Activated CD8-positive, alpha-beta memory T cell treated with anti-CD3 and anti-CD28 coated beads, Interleukin-2, amount 10 ng/mL, durations not matched to agents 7 days and 5 days (primary cell): ENCODE results near the gene KRTAP10-2. TPM values are rescaled to one million over a fixed set of nuclear protein-coding genes. Genes with fewer than 3 reads are reported as not detected.
"Not testable (repeated sequence)": the region's sequence is repeated elsewhere in the genome, so short reads cannot be mapped to it uniquely, and the experiment has no call there.

Experiments used
- ATAC-seq: fragments of 150-1000 bp; cut with Tn5 transposase; one replicate; pipeline ENCODE4 v1.10.0; 2021; ENCODE audit warnings: moderate library complexity
- CTCF ChIA-PET: fragments of 350-600 bp; sonication (Branson Sonifier 250); formaldehyde crosslinking; loops from one replicate; lab custom pipeline; 2021; ENCODE audit warnings: antibody characterized with exemption; lab: Charles Lee
- DNase-seq: peaks from one replicate; pipeline ENCODE4 v3.0.0-alpha.2; 2020
- H3K27ac Mint-ChIP-seq: one replicate; pipeline ENCODE4 v1.8.0; 2021; ENCODE audit warnings: mild to moderate bottlenecking, mixed read lengths
- H3K27me3 Mint-ChIP-seq: one replicate; pipeline ENCODE4 v1.8.0; 2021; ENCODE audit warnings: mixed read lengths
- H3K36me3 Mint-ChIP-seq: one replicate; pipeline ENCODE4 v1.8.0; 2021; ENCODE audit warnings: mild to moderate bottlenecking, mixed read lengths
- H3K4me1 Mint-ChIP-seq: one replicate; pipeline ENCODE4 v1.8.0; 2021; ENCODE audit warnings: mixed read lengths
- H3K4me3 Mint-ChIP-seq: one replicate; pipeline ENCODE4 v1.8.0; 2021; ENCODE audit warnings: mild to moderate bottlenecking, moderate library complexity, mixed read lengths
- H3K9me3 Mint-ChIP-seq: one replicate; pipeline ENCODE4 v1.8.0; 2022; ENCODE audit warnings: low read depth, mixed read lengths
- total RNA-seq, 2 experiments: library from RNA; stranded (reverse); gene quantifications; one replicate each; pipeline ENCODE4 v1.2.3, GENCODE V29; 2021

KRTAP10-2 gene
- total RNA-seq, 2 experiments from 2014 or later = not detected

- Mint-ChIP-seq H3K27me3 (no peaks in the 10 kb centered on the region), H3K36me3 (peaks cover 3% of the 10 kb centered on the region), H3K9me3 (no peaks in the 10 kb centered on the region), H3K27ac (no peak overlapping the region), H3K4me1 (peaks cover 12% of the 10 kb centered on the region), H3K4me3 (no peak overlapping the region)
- CTCF ChIA-PET = no interaction called here
- ATAC-seq = no peak
- DNase-seq = peak; percentile 31
Observed at GRCh38 chr21:44568261-44568660, 17.0 kb upstream of the KRTAP10-2 start.

- H3K36me3 Mint-ChIP-seq = peaks cover 4% of the 10 kb centered on the region
- H3K27ac Mint-ChIP-seq = no peak overlapping the region
- H3K4me3 Mint-ChIP-seq = no peak overlapping the region
- no peaks in the 10 kb centered on the region for H3K9me3 Mint-ChIP-seq
- CTCF ChIA-PET = no interaction called here
- no peak for ATAC-seq
- peaks cover 12% of the 10 kb centered on the region for H3K4me1 Mint-ChIP-seq
- no peak for DNase-seq
- peaks cover under 1% of the 10 kb centered on the region for H3K27me3 Mint-ChIP-seq
Observed at GRCh38 chr21:44567481-44568171, 16.3 kb upstream of the KRTAP10-2 start.

DNA sequence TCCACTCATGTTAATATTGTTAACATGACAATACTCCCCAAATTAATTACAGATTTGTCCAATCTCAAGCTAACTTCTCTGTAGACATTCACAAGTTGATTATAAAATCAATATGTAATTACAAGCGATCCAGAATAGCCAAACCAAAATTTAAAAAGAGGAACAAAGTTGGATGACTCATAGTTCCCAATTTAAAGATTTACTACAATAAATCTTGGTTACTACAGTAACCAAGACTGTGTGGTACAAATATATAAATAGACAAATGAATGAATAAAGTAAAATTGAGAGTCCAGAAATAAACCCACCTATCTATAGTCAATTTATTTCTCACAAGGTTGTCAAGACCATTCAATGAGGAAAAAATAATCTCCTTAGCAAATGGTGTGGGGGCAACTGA lies 15.1 kb upstream of the KRTAP10-2 start:
- H3K9me3 Mint-ChIP-seq = no peaks in the 10 kb centered on the region
- no peak overlapping the region for H3K27ac Mint-ChIP-seq
- no peak for ATAC-seq
- H3K36me3 Mint-ChIP-seq = peaks cover 9% of the 10 kb centered on the region
- DNase-seq = no peak
- H3K27me3 Mint-ChIP-seq = peaks cover 5% of the 10 kb centered on the region
- peaks cover 12% of the 10 kb centered on the region for H3K4me1 Mint-ChIP-seq
- CTCF ChIA-PET = no interaction called here
- no peak overlapping the region for H3K4me3 Mint-ChIP-seq

DNA sequence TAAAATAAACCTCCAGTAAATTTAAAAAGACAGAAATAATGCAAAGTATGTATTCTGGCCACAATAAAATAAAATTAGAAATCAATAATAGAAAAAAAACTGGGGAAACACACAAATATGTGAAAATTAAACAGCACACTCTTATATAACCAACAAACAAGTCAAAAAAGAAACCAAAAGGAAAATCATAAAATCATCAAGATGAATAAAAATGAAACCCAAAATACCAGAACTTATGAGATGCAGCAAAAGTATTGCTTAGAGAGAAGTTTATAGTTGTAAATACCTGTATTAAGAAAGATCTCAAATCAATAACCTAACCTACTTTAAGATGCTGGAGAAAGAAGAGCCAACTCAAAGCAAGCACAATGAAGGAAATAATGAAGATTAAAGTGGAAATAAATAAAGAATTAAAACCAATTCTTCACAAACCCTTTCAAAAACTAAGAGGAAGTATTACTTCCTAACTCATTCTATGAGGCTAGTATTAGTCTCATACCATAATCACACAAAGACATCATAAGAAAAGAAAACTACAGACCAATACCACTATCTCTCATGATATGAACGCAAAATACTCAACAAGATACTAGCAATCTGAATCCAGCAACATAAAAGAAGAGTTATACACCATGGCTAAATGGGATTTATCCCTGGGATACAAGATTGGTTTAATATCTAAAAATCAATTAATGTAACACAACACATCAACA lies 13.7 kb upstream of the KRTAP10-2 start:
- Mint-ChIP-seq H3K9me3 (peaks cover under 1% of the 10 kb centered on the region), H3K4me1 (peaks cover 12% of the 10 kb centered on the region), H3K27ac (peak overlapping the region; percentile 84), H3K36me3 (peaks cover 9% of the 10 kb centered on the region), H3K27me3 (peaks cover 17% of the 10 kb centered on the region), H3K4me3 (peak overlapping the region; percentile 44)
- CTCF ChIA-PET = no interaction called here
- ATAC-seq = peak; percentile 67
- no peak for DNase-seq

GRCh38 chr21:44564099-44564498 lies 12.8 kb upstream of the KRTAP10-2 start:
- Mint-ChIP-seq H3K4me1 (peaks cover 12% of the 10 kb centered on the region), H3K27ac (no peak overlapping the region), H3K27me3 (peaks cover 17% of the 10 kb centered on the region), H3K36me3 (peaks cover 10% of the 10 kb centered on the region), H3K9me3 (peaks cover 2% of the 10 kb centered on the region), H3K4me3 (no peak overlapping the region)
- CTCF ChIA-PET = no interaction called here
- DNase-seq (no peak), ATAC-seq (no peak)

DNA sequence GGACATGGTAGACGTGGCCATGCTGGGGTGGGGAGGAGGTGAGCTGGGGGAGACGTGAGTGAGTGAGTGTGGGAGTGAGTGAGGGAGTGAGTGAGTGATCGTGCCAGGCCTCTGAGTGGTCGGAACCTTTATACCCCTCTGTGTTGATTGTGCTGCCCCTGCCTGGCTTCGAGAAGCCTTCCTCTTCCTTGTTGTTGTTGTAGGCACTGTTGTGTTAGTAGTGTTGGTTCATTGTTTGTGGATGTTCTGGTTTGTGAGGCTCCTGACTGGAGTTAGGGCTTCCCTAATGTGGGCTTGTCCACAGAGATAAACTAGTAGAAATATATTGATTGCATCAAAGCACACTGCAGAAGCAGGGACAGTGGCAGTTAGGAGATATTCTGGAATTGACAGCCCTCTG lies 7.4 kb upstream of the KRTAP10-2 start, which contains the start of gene KRTAP10-3:
TSS of gene KRTAP10-3 (minus strand) at position 101 of the 400 bp plus-strand sequence. CDS start at position 21, 80 bp downstream.
- CTCF ChIA-PET = no interaction called here
- H3K27ac Mint-ChIP-seq = no peak within 1 kb of the TSS
- H3K4me1 Mint-ChIP-seq = no peaks in the 10 kb centered on the region
- H3K4me3 Mint-ChIP-seq = no peak within 1 kb of the TSS
- peaks cover 2% of the 10 kb centered on the region for H3K9me3 Mint-ChIP-seq
- ATAC-seq = no peak
- H3K36me3 Mint-ChIP-seq = peaks cover 8% of the 10 kb centered on the region
- H3K27me3 Mint-ChIP-seq = peaks cover 17% of the 10 kb centered on the region
- peak; percentile 16 for DNase-seq

- H3K4me1 Mint-ChIP-seq, H3K9me3 Mint-ChIP-seq, H3K4me3 Mint-ChIP-seq, CTCF ChIA-PET, H3K36me3 Mint-ChIP-seq, ATAC-seq, H3K27ac Mint-ChIP-seq: not testable (repeated sequence)
- DNase-seq = peak; percentile 15
- H3K27me3 Mint-ChIP-seq = peaks cover 17% of the 10 kb centered on the region
Observed at GRCh38 chr21:44558329-44558675, 7.0 kb upstream of the KRTAP10-2 start.

DNA sequence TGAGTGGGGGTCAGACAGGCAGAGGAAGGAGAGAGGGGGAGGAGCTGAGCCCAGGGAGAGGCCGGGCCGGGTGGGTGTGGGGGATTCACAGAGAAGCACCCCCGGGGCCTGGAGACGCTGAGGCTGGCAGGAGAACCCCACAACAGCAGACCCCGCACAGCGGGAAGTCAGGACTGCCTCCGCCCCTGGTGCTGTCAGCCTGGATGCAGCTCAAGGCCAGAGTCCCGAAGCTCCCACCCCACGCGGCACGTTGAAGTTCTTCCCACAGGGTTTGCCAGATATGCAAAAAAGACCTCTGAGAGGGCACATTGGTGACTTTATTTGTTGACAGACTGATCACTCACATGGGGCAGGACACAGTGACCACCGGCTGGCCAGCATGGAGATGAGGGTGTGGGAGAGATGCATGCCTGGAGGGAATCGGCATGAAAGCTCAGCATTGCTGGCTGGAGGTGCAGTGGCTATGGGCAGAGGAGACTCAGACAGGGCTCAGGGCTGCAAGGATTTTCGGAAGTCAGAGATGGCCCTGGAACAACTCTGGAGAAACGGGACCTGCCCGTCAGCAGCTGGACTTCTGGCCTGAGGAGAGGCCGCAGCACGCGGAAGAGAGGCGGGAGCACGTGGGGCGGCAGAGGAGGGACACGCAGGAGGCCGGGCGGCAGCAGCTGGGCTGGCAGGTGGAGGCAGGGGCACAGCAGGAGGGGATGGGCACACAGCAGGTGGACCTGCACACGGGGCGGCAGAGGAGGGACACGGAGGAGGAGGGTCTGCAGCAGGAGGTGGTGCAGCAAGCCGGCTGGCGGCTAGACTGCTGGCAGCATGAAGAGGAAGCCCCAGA lies 6.4 kb upstream of the KRTAP10-2 start:
- peak; percentile 25 for DNase-seq
- Mint-ChIP-seq H3K4me3 (no peak overlapping the region), H3K9me3 (peaks cover 2% of the 10 kb centered on the region), H3K36me3 (peaks cover 6% of the 10 kb centered on the region), H3K27me3 (peaks cover 17% of the 10 kb centered on the region), H3K4me1 (no peaks in the 10 kb centered on the region), H3K27ac (no peak overlapping the region)
- CTCF ChIA-PET = no interaction called here
- no peak for ATAC-seq

- Mint-ChIP-seq H3K27ac (no peak overlapping the region), H3K4me3 (no peak overlapping the region), H3K27me3 (peaks cover 13% of the 10 kb centered on the region), H3K4me1 (no peaks in the 10 kb centered on the region), H3K9me3 (peaks cover 2% of the 10 kb centered on the region), H3K36me3 (peaks cover 2% of the 10 kb centered on the region)
- DNase-seq = peak; percentile 21
- ATAC-seq = no peak
- CTCF ChIA-PET = no interaction called here
Observed at GRCh38 chr21:44556879-44557278, 5.6 kb upstream of the KRTAP10-2 start.

DNA sequence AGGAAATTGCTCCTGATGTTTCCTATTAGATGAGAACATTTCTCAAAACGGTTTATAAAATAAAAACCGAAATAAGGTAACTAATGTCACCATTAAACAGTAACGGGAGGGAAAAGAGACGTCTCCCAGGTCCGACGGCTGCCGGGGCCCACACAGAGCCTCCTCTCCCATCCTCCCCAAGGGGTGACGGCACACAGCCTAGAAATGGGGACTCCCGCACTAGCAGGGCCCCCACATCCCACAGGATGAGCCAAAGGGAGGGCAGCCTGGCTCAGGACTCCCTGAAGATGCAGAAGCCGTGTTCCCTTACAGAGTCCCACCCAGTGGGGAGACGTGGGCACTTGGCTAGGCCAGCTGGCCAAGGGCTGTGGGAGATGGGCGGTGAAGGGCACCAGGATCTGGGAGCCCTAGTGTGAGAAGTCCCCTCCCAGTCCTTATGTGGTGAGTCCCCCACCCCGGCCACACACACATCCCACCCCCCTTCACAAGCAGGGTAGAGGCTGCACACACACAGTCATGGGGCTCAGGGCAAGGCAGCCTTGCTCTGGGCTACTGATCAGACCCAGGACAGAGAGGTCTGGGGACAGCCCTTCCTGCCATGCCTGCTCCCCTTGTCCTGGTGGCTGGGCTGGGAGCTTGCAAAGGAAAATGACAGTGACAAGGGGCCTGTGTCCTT lies 4.0 kb upstream of the KRTAP10-2 start:
- H3K27me3 Mint-ChIP-seq = peaks cover 2% of the 10 kb centered on the region
- no peak overlapping the region for H3K27ac Mint-ChIP-seq
- H3K4me1 Mint-ChIP-seq = no peaks in the 10 kb centered on the region
- DNase-seq (peak; percentile 26), ATAC-seq (no peak)
- CTCF ChIA-PET = no interaction called here
- peaks cover 2% of the 10 kb centered on the region for H3K36me3 Mint-ChIP-seq
- H3K9me3 Mint-ChIP-seq = peaks cover 2% of the 10 kb centered on the region
- no peak overlapping the region for H3K4me3 Mint-ChIP-seq

DNA sequence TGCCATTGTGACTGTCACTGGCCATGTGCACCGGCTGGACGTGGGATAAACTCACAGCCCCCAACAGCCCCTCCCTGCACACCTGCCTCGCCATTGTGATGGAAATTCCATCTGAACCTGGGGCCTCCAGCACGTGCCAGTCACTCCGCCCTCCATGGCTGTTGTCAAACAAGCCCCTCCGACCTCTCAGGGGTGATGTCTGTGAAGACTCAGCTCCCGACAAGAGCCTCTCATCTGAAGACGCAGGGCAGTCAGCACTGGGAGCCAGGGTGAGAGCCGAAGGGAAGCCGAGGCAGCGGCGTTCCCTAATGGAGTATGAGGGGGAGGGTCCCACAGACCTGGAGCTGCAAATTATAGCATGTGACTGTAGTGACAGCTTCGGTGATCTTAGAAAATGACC lies 1.4 kb upstream of the KRTAP10-2 start:
- ATAC-seq = no peak
- no peak overlapping the region for H3K27ac Mint-ChIP-seq
- H3K9me3 Mint-ChIP-seq = peaks cover under 1% of the 10 kb centered on the region
- H3K36me3 Mint-ChIP-seq = peaks cover 4% of the 10 kb centered on the region
- DNase-seq = peak; percentile 23
- H3K4me3 Mint-ChIP-seq = no peak overlapping the region
- H3K4me1 Mint-ChIP-seq = peaks cover 5% of the 10 kb centered on the region
- CTCF ChIA-PET = no interaction called here
- H3K27me3 Mint-ChIP-seq = no peaks in the 10 kb centered on the region

DNA sequence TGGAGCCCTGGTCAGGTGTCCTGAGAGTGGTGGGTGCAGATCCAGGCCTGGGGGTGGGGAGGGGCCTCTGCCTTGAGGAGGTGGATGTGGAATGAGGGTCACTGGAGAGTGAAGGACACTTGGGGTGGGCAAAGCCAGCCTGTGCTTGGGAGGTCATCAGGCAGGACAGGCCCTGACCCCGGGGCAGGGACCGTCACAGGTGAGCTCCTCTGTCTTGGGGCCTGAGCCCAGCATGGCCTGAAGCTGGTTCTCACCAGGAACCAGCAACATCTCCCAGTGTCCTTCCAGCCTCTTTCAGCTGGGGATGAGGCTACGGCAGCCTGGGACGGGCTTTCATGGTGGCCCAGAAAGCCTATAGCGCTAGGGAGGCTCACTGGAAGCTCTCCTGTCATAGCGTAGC lies 831 bp upstream of the KRTAP10-2 start:
- ATAC-seq (no peak), DNase-seq (peak; percentile 23)
- no peak overlapping the region for H3K4me3 Mint-ChIP-seq
- peaks cover 9% of the 10 kb centered on the region for H3K36me3 Mint-ChIP-seq
- H3K27me3 Mint-ChIP-seq = no peaks in the 10 kb centered on the region
- CTCF ChIA-PET = no interaction called here
- no peak overlapping the region for H3K27ac Mint-ChIP-seq
- H3K9me3 Mint-ChIP-seq = peaks cover 6% of the 10 kb centered on the region
- H3K4me1 Mint-ChIP-seq = peaks cover 11% of the 10 kb centered on the region

DNA sequence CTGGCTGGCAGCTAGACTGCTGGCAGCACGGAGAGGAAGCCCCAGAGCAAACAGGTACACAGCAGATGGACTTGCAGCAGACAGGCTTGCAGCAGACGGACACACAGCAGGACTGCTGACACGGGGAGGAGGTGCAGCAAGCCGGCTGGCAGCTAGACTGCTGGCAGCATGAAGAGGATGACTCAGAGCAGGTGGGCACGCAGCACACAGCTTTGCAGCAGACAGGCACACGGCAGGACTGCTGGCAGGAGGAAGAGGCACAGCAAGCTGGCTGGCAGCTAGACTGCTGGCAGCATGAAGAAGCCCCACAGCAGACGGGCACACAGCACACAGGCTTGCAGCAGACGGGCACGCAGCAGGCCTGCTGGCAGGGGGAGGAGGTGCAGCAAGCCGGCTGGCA lies 498 bp downstream of the KRTAP10-2 start:
- H3K27ac Mint-ChIP-seq = no peak overlapping the region
- CTCF ChIA-PET = no interaction called here
- peak; percentile 34 for DNase-seq
- peaks cover 14% of the 10 kb centered on the region for H3K4me1 Mint-ChIP-seq
- no peak overlapping the region for H3K4me3 Mint-ChIP-seq
- H3K9me3 Mint-ChIP-seq = peaks cover 12% of the 10 kb centered on the region
- peaks cover 16% of the 10 kb centered on the region for H3K36me3 Mint-ChIP-seq
- H3K27me3 Mint-ChIP-seq = no peaks in the 10 kb centered on the region
- no peak for ATAC-seq
